T-cell (primary cell): ENCODE measurements around the gene METRNL. TPM values are rescaled to one million over a fixed set of nuclear protein-coding genes. Genes with fewer than 3 reads are reported as not detected.

Experiments
- ATAC-seq, 4 experiments: fragments of 200-7000 bp in 3 of 4; fragments of 150-1000 bp in 1 of 4; cut with Tn5 transposase; replicated peaks in 1 of 4; 1 replicate in 3 of 4; 2 replicates in 1 of 4; pipeline ENCODE4 v1.10.0; 2021; ENCODE audit warnings: moderate library complexity in 3 of 4, mild to moderate bottlenecking in 2 of 4, moderate number of reproducible peaks in 1 of 4
- CTCF ChIA-PET, 2 donors: fragments of 300-600 bp; sonication (Branson Sonifier 250); formaldehyde crosslinking; loops; one replicate each; lab custom pipeline; 2022; ENCODE audit warnings: antibody characterized with exemption in 2 of 2; lab: Charles Lee
- POLR2A ChIA-PET, 2 donors: fragments of 300-600 bp; sonication (Branson Sonifier 250); formaldehyde crosslinking; loops; one replicate each; lab custom pipeline; 2022; ENCODE audit warnings: antibody characterized with exemption in 2 of 2; lab: Charles Lee
- DNase-seq, 35 experiments: peaks; one replicate each; pipeline versions ENCODE4 v3.0.0 to v3.0.0-alpha.2; 2013 to 2023
- H3K27ac ChIP-seq: one replicate; pipeline ENCODE4 v1.5.1; 2013; ENCODE audit warnings: low read length
- H3K27me3 ChIP-seq, 2 experiments: replicated peaks in 1 of 2; 1 replicate in 1 of 2; 2 replicates in 1 of 2; pipeline versions ENCODE4 v1.6.1 to v1.7.0; 2013; ENCODE audit warnings: low read length in 1 of 2, mixed read lengths in 1 of 2; ENCODE audit not compliant: control insufficient read depth in 2 of 2, insufficient read depth in 2 of 2; ENCODE audit errors: extremely low read depth in 1 of 2
- H3K36me3 ChIP-seq, 2 donors: 1 replicate in 1 of 2; 2 replicates in 1 of 2; pipeline versions ENCODE4 v1.6.1 to v1.7.0; 2013; ENCODE audit warnings: low read length in 1 of 2; ENCODE audit not compliant: control insufficient read depth in 2 of 2, insufficient read depth in 1 of 2; ENCODE audit errors: extremely low read depth in 1 of 2
- H3K4me1 ChIP-seq, 2 experiments: 1 replicate in 1 of 2; 2 replicates in 1 of 2; pipeline versions ENCODE4 v1.6.1 to v1.7.0; 2013; ENCODE audit warnings: low read length in 2 of 2, mixed read lengths in 1 of 2; ENCODE audit not compliant: insufficient read depth in 2 of 2, control insufficient read depth in 1 of 2; ENCODE audit errors: extremely low read depth in 1 of 2
- H3K4me3 ChIP-seq, 2 donors: 1 replicate in 1 of 2; 2 replicates in 1 of 2; pipeline versions ENCODE4 v1.5.1 to v1.7.0; 2013; ENCODE audit warnings: mild to moderate bottlenecking in 2 of 2, low read length in 1 of 2, moderate library complexity in 1 of 2; ENCODE audit not compliant: control insufficient read depth in 1 of 2; ENCODE audit errors: extremely low read depth in 1 of 2
- H3K9me3 ChIP-seq: 2 replicates; pipeline ENCODE4 v1.7.0; 2013
- H3K27ac Mint-ChIP-seq, 2 donors: one replicate each; pipeline ENCODE4 v1.8.0; 2020 to 2021; ENCODE audit warnings: mild to moderate bottlenecking in 2 of 2, mixed read lengths in 2 of 2
- H3K27me3 Mint-ChIP-seq, 2 donors: one replicate each; pipeline ENCODE4 v1.8.0; 2021 to 2022; ENCODE audit warnings: mixed read lengths in 2 of 2
- H3K36me3 Mint-ChIP-seq: one replicate; pipeline ENCODE4 v1.8.0; 2021; ENCODE audit warnings: mixed read lengths
- H3K4me1 Mint-ChIP-seq, 3 donors: one replicate each; pipeline ENCODE4 v1.8.0; 2020 to 2022; ENCODE audit warnings: mixed read lengths in 3 of 3, mild to moderate bottlenecking in 1 of 3
- H3K4me3 Mint-ChIP-seq, 3 donors: one replicate each; pipeline ENCODE4 v1.8.0; 2020 to 2022; ENCODE audit warnings: mild to moderate bottlenecking in 3 of 3, mixed read lengths in 3 of 3, moderate library complexity in 3 of 3
- H3K9me3 Mint-ChIP-seq, 3 donors: one replicate each; pipeline ENCODE4 v1.8.0; 2020 to 2022; ENCODE audit warnings: mixed read lengths in 3 of 3
- WGBS: methylation state at CpG from one replicate; pipeline ENCODE4 v1.1.5; 2013; ENCODE audit warnings: missing lambda C conversion rate; ENCODE audit not compliant: insufficient coverage; 5-methylcytosine and 5-hydroxymethylcytosine counted together
- total RNA-seq, 35 experiments: library from RNA in 6 of 35; stranded (reverse) in 6 of 35; fragments of 120-200 nt in 1 of 35; gene quantifications; one replicate each; pipeline versions ENCODE4 v1.2.1 to v1.2.4 and lab custom pipeline; 2013 to 2026

Gene METRNL
- total RNA-seq, 5 donors from 2014 or later (not counting 1 experiment from before 2014, with no cell fraction given), result 7.0 to 50.8 (median 11.9) TPM

GRCh38 chr17:83071966-83072562, 7.3 kb upstream of the METRNL start:
- Histone ChIP-seq H3K27me3 (peaks cover 0 to 8% of the 10 kb centered on the region in 2 experiments), H3K4me1 (peaks cover 8 to 40% of the 10 kb centered on the region in 2 experiments), H3K36me3 (no peaks in the 10 kb centered on the region), H3K9me3 (no peaks in the 10 kb centered on the region), H3K4me3 (no peak overlapping the region), H3K27ac (no peak overlapping the region)
- WGBS, result 2% methylated on average over 4 of the region's 10 CpGs
- H3K4me1 Mint-ChIP-seq, result peaks cover 26 to 35% (median 30%) of the 10 kb centered on the region in 3 donors
- ATAC-seq (peak; percentile 60 to 77 (median 68)), DNase-seq (peak in 1 of 35 experiments; percentile 50)
- H3K27me3 Mint-ChIP-seq, result peaks cover 0 to 2% of the 10 kb centered on the region in 2 donors
- H3K36me3 Mint-ChIP-seq, result no peaks in the 10 kb centered on the region
- peak overlapping the region in 1 of 2 donors; percentile 24 for H3K27ac Mint-ChIP-seq
- POLR2A ChIA-PET, result no interaction called here
- peak overlapping the region in 2 of 3 donors; percentile 28 to 34 for H3K4me3 Mint-ChIP-seq
- no peaks in the 10 kb centered on the region for H3K9me3 Mint-ChIP-seq
- CTCF ChIA-PET, result no interaction called here

GRCh38 chr17:83072600-83073358, 6.6 kb upstream of the METRNL start:
- H3K27ac Mint-ChIP-seq, result no peak overlapping the region
- Histone ChIP-seq H3K27ac (no peak overlapping the region), H3K4me3 (no peak overlapping the region), H3K27me3 (peaks cover 0 to 13% of the 10 kb centered on the region in 2 experiments), H3K4me1 (peaks cover 8 to 40% of the 10 kb centered on the region in 2 experiments), H3K36me3 (no peaks in the 10 kb centered on the region), H3K9me3 (no peaks in the 10 kb centered on the region)
- no peak overlapping the region for H3K4me3 Mint-ChIP-seq
- WGBS, result 91% methylated on average over 20 of the region's 28 CpGs
- no peaks in the 10 kb centered on the region for H3K9me3 Mint-ChIP-seq
- peaks cover 0 to 2% of the 10 kb centered on the region in 2 donors for H3K27me3 Mint-ChIP-seq
- CTCF ChIA-PET, result no interaction called here
- no peaks in the 10 kb centered on the region for H3K36me3 Mint-ChIP-seq
- no peak for ATAC-seq
- H3K4me1 Mint-ChIP-seq, result peaks cover 26 to 38% (median 29%) of the 10 kb centered on the region in 3 donors
- POLR2A ChIA-PET, result no interaction called here
- no peak for DNase-seq

GRCh38 chr17:83073389-83074063, 5.9 kb upstream of the METRNL start:
- no peaks in the 10 kb centered on the region for H3K9me3 ChIP-seq
- Mint-ChIP-seq H3K36me3 (no peaks in the 10 kb centered on the region), H3K27me3 (peaks cover 0 to 2% of the 10 kb centered on the region in 2 donors), H3K27ac (no peak overlapping the region), H3K4me3 (no peak overlapping the region), H3K9me3 (no peaks in the 10 kb centered on the region), H3K4me1 (peaks cover 26 to 36% (median 27%) of the 10 kb centered on the region in 3 donors)
- no peaks in the 10 kb centered on the region for H3K36me3 ChIP-seq
- no peak overlapping the region for H3K4me3 ChIP-seq
- ATAC-seq (no peak), DNase-seq (no peak)
- H3K27me3 ChIP-seq, result peaks cover 0 to 19% of the 10 kb centered on the region in 2 experiments
- POLR2A ChIA-PET, result no interaction called here
- CTCF ChIA-PET, result no interaction called here
- no peak overlapping the region for H3K27ac ChIP-seq
- 72% methylated on average over 19 of the region's 32 CpGs for WGBS
- peaks cover 8 to 47% of the 10 kb centered on the region in 2 experiments for H3K4me1 ChIP-seq

GRCh38 chr17:83074486-83075223, 4.8 kb upstream of the METRNL start:
- H3K36me3 ChIP-seq, result no peaks in the 10 kb centered on the region
- H3K4me1 Mint-ChIP-seq, result peaks cover 19 to 27% (median 22%) of the 10 kb centered on the region in 3 donors
- H3K9me3 ChIP-seq, result no peaks in the 10 kb centered on the region
- POLR2A ChIA-PET, result no interaction called here
- H3K4me1 ChIP-seq, result peaks cover 8 to 40% of the 10 kb centered on the region in 2 experiments
- no peak overlapping the region for H3K4me3 Mint-ChIP-seq
- no peaks in the 10 kb centered on the region for H3K9me3 Mint-ChIP-seq
- no peak for DNase-seq
- no peaks in the 10 kb centered on the region for H3K36me3 Mint-ChIP-seq
- WGBS, result 92% methylated on average over 42 of the region's 45 CpGs
- no peak overlapping the region for H3K27ac Mint-ChIP-seq
- peaks cover 0 to 23% of the 10 kb centered on the region in 2 experiments for H3K27me3 ChIP-seq
- H3K27ac ChIP-seq, result no peak overlapping the region
- H3K27me3 Mint-ChIP-seq, result peaks cover 0 to 2% of the 10 kb centered on the region in 2 donors
- no peak for ATAC-seq
- H3K4me3 ChIP-seq, result no peak overlapping the region
- CTCF ChIA-PET, result no interaction called here

- ChIA-PET CTCF (no interaction called here), POLR2A (no interaction called here)
- ATAC-seq, result no peak
- peaks cover 0 to 2% of the 10 kb centered on the region in 2 donors for H3K27me3 Mint-ChIP-seq
- H3K4me1 ChIP-seq, result peaks cover 8 to 32% of the 10 kb centered on the region in 2 experiments
- no peak overlapping the region for H3K4me3 Mint-ChIP-seq
- no peaks in the 10 kb centered on the region for H3K9me3 Mint-ChIP-seq
- 78% methylated on average over 14 of the region's 21 CpGs for WGBS
- no peaks in the 10 kb centered on the region for H3K36me3 ChIP-seq
- DNase-seq, result no peak
- H3K27me3 ChIP-seq, result peaks cover 0 to 23% of the 10 kb centered on the region in 2 experiments
- no peaks in the 10 kb centered on the region for H3K36me3 Mint-ChIP-seq
- H3K27ac Mint-ChIP-seq, result peak overlapping the region in 1 of 2 donors; percentile 19
- no peaks in the 10 kb centered on the region for H3K9me3 ChIP-seq
- H3K27ac ChIP-seq, result no peak overlapping the region
- H3K4me3 ChIP-seq, result no peak overlapping the region
- H3K4me1 Mint-ChIP-seq, result peaks cover 18 to 23% (median 19%) of the 10 kb centered on the region in 3 donors
Observed at GRCh38 chr17:83075270-83075880, 4.0 kb upstream of the METRNL start.
